Activated CD4-positive, alpha-beta T cell treated with anti-CD3 and anti-CD28 coated beads, Interleukin-2, amount 10 ng/mL, durations not matched to agents 24 days and 14 days (primary cell): Measurements from ENCODE around the gene XKR3. TPM values are rescaled to one million over a fixed set of nuclear protein-coding genes. Genes with fewer than 3 reads are reported as not detected.
A peak's percentile ranks its signal among the peaks of the same experiment; 100 is the strongest.
"Not testable (repeated sequence)": the region's sequence is repeated elsewhere in the genome, so short reads cannot be mapped to it uniquely, and the experiment has no call there.

Source experiments
- DNase-seq: peaks from one replicate; pipeline ENCODE4 v3.0.0; 2022
- H3K27ac Mint-ChIP-seq: one replicate; pipeline ENCODE4 v1.8.0; 2022; ENCODE audit warnings: mild to moderate bottlenecking, mixed read lengths
- H3K27me3 Mint-ChIP-seq: one replicate; pipeline ENCODE4 v1.8.0; 2022; ENCODE audit warnings: mixed read lengths
- H3K36me3 Mint-ChIP-seq: one replicate; pipeline ENCODE4 v1.8.0; 2022; ENCODE audit warnings: low read depth, mild to moderate bottlenecking, mixed read lengths
- H3K4me1 Mint-ChIP-seq: one replicate; pipeline ENCODE4 v1.8.0; 2021; ENCODE audit warnings: mixed read lengths
- H3K4me3 Mint-ChIP-seq: one replicate; pipeline ENCODE4 v1.8.0; 2022; ENCODE audit warnings: mild to moderate bottlenecking, moderate library complexity, mixed read lengths
- H3K9me3 Mint-ChIP-seq: one replicate; pipeline ENCODE4 v1.8.0; 2021; ENCODE audit warnings: mixed read lengths
- intact Hi-C: fragments of 100-400 bp; cut with micrococcal nuclease; formaldehyde crosslinking; loops from one replicate; pipeline ENCODE4 v1.15.1; 2023
- total RNA-seq: library from RNA; stranded (reverse); gene quantifications from 2 replicates; pipeline ENCODE4 v1.2.3, GENCODE V29; 2022

Gene XKR3
- not detected in 2 replicates for total RNA-seq

- intact Hi-C loops, result no loop called here
- Mint-ChIP-seq H3K27me3 (no peaks in the 10 kb centered on the region), H3K36me3 (no peaks in the 10 kb centered on the region), H3K4me1 (peaks cover 21% of the 10 kb centered on the region), H3K9me3 (peaks cover 11% of the 10 kb centered on the region), H3K27ac (peak within 1 kb of the TSS; percentile 55), H3K4me3 (peak within 1 kb of the TSS; percentile 74)
- DNase-seq, result peak; percentile 69
These were observed at the start of gene XKR3 for GRCh38 chr22:16824716-16825687. Gene XKR3, minus strand, starts transcription at chr22:16825411. Its CDS starts 17,338 bp downstream, at chr22:16808073.

- H3K9me3 Mint-ChIP-seq, intact Hi-C loops, H3K27ac Mint-ChIP-seq, H3K27me3 Mint-ChIP-seq, H3K4me1 Mint-ChIP-seq, H3K36me3 Mint-ChIP-seq, H3K4me3 Mint-ChIP-seq, DNase-seq: not testable (repeated sequence)
These were observed 44.4 kb upstream of the XKR3 start for GRCh38 chr22:16869640-16870039.

- Mint-ChIP-seq H3K27me3 (peaks cover 15% of the 10 kb centered on the region), H3K27ac (no peak overlapping the region), H3K36me3 (no peaks in the 10 kb centered on the region), H3K9me3 (no peaks in the 10 kb centered on the region), H3K4me1 (no peaks in the 10 kb centered on the region), H3K4me3 (no peak overlapping the region)
- no peak for DNase-seq
- intact Hi-C loops, result no loop called here
These were observed 41.0 kb upstream of the XKR3 start for GRCh38 chr22:16866167-16866566.

- H3K36me3 Mint-ChIP-seq, intact Hi-C loops, H3K27me3 Mint-ChIP-seq, H3K27ac Mint-ChIP-seq, H3K4me1 Mint-ChIP-seq, DNase-seq, H3K4me3 Mint-ChIP-seq, H3K9me3 Mint-ChIP-seq: not testable (repeated sequence)
These were observed 31.6 kb upstream of the XKR3 start for GRCh38 chr22:16856851-16857250.

GRCh38 chr22:16854631-16855030 is 29.4 kb upstream of the XKR3 start:
- intact Hi-C loops, result no loop called here
- Mint-ChIP-seq H3K27me3 (peaks cover 12% of the 10 kb centered on the region), H3K9me3 (no peaks in the 10 kb centered on the region), H3K4me1 (no peaks in the 10 kb centered on the region), H3K36me3 (no peaks in the 10 kb centered on the region), H3K4me3 (no peak overlapping the region), H3K27ac (no peak overlapping the region)
- DNase-seq, result no peak

GRCh38 chr22:16851268-16851996 is 26.2 kb upstream of the XKR3 start:
- H3K4me1 Mint-ChIP-seq, DNase-seq, H3K4me3 Mint-ChIP-seq, H3K9me3 Mint-ChIP-seq, intact Hi-C loops, H3K27ac Mint-ChIP-seq, H3K36me3 Mint-ChIP-seq: not testable (repeated sequence)
- H3K27me3 Mint-ChIP-seq, result peaks cover 13% of the 10 kb centered on the region

- Mint-ChIP-seq H3K4me1 (peaks cover 4% of the 10 kb centered on the region), H3K36me3 (no peaks in the 10 kb centered on the region), H3K27ac (no peak overlapping the region), H3K4me3 (no peak overlapping the region), H3K9me3 (peaks cover 3% of the 10 kb centered on the region), H3K27me3 (peaks cover 8% of the 10 kb centered on the region)
- intact Hi-C loops, result no loop called here
- no peak for DNase-seq
These were observed 22.1 kb upstream of the XKR3 start for GRCh38 chr22:16847271-16847670.

GRCh38 chr22:16845881-16846280 is 20.7 kb upstream of the XKR3 start:
- Mint-ChIP-seq H3K4me3 (no peak overlapping the region), H3K9me3 (peaks cover 3% of the 10 kb centered on the region), H3K27ac (no peak overlapping the region), H3K4me1 (peaks cover 4% of the 10 kb centered on the region), H3K27me3 (peaks cover 2% of the 10 kb centered on the region), H3K36me3 (no peaks in the 10 kb centered on the region)
- DNase-seq, result no peak
- intact Hi-C loops, result no loop called here

GRCh38 chr22:16845465-16845864 is 20.3 kb upstream of the XKR3 start:
- intact Hi-C loops, result no loop called here
- Mint-ChIP-seq H3K9me3 (peaks cover 3% of the 10 kb centered on the region), H3K27me3 (peaks cover 2% of the 10 kb centered on the region), H3K36me3 (no peaks in the 10 kb centered on the region), H3K4me3 (no peak overlapping the region), H3K4me1 (peaks cover 4% of the 10 kb centered on the region), H3K27ac (no peak overlapping the region)
- no peak for DNase-seq

GRCh38 chr22:16844529-16844928 is 19.3 kb upstream of the XKR3 start:
- intact Hi-C loops, result no loop called here
- Mint-ChIP-seq H3K9me3 (peaks cover 3% of the 10 kb centered on the region), H3K36me3 (no peaks in the 10 kb centered on the region), H3K27ac (no peak overlapping the region), H3K4me3 (no peak overlapping the region), H3K27me3 (peaks cover 2% of the 10 kb centered on the region), H3K4me1 (peaks cover 4% of the 10 kb centered on the region)
- DNase-seq, result no peak

- Mint-ChIP-seq H3K36me3 (no peaks in the 10 kb centered on the region), H3K27me3 (peaks cover 20% of the 10 kb centered on the region), H3K4me3 (no peak overlapping the region), H3K27ac (no peak overlapping the region), H3K4me1 (no peaks in the 10 kb centered on the region), H3K9me3 (no peaks in the 10 kb centered on the region)
- intact Hi-C loops, result no loop called here
- DNase-seq, result no peak
These were observed 12.9 kb upstream of the XKR3 start for GRCh38 chr22:16838073-16838472.

- no peaks in the 10 kb centered on the region for H3K9me3 Mint-ChIP-seq
- no peak for DNase-seq
- no peak overlapping the region for H3K4me3 Mint-ChIP-seq
- H3K27me3 Mint-ChIP-seq, result peaks cover 20% of the 10 kb centered on the region
- no peaks in the 10 kb centered on the region for H3K36me3 Mint-ChIP-seq
- intact Hi-C loops, result no loop called here
- no peaks in the 10 kb centered on the region for H3K4me1 Mint-ChIP-seq
- H3K27ac Mint-ChIP-seq, result no peak overlapping the region
These were observed 9.8 kb upstream of the XKR3 start for GRCh38 chr22:16834971-16835370.

- no peaks in the 10 kb centered on the region for H3K4me1 Mint-ChIP-seq
- H3K27ac Mint-ChIP-seq, result no peak overlapping the region
- no peaks in the 10 kb centered on the region for H3K36me3 Mint-ChIP-seq
- H3K9me3 Mint-ChIP-seq, result no peaks in the 10 kb centered on the region
- DNase-seq, result no peak
- peaks cover 14% of the 10 kb centered on the region for H3K27me3 Mint-ChIP-seq
- intact Hi-C loops, result no loop called here
- H3K4me3 Mint-ChIP-seq, result no peak overlapping the region
These were observed 6.0 kb upstream of the XKR3 start for GRCh38 chr22:16831257-16831656.

GRCh38 chr22:16829985-16830384 is 4.8 kb upstream of the XKR3 start:
- H3K9me3 Mint-ChIP-seq, result no peaks in the 10 kb centered on the region
- H3K4me1 Mint-ChIP-seq, result peaks cover 9% of the 10 kb centered on the region
- intact Hi-C loops, result no loop called here
- H3K27ac Mint-ChIP-seq, result no peak overlapping the region
- peaks cover 7% of the 10 kb centered on the region for H3K27me3 Mint-ChIP-seq
- no peak for DNase-seq
- H3K36me3 Mint-ChIP-seq, result no peaks in the 10 kb centered on the region
- no peak overlapping the region for H3K4me3 Mint-ChIP-seq
